GM18909 (cell line): ENCODE results near the gene SMCO2.

Experiments used
- ATAC-seq: cut with Tn5 transposase; IDR thresholded peaks from one replicate; pipeline ENCODE4 v1.9.1; 2021; ENCODE audit warnings: mild to moderate bottlenecking; ENCODE audit not compliant: unreplicated experiment, poor library complexity

SMCO2 gene

GRCh38 chr12:27451036-27451825 lies 4.7 kb downstream of the SMCO2 start:
- no peak for ATAC-seq

- ATAC-seq = no peak
These were observed 6.9 kb downstream of the SMCO2 start for GRCh38 chr12:27453421-27453820.

DNA sequence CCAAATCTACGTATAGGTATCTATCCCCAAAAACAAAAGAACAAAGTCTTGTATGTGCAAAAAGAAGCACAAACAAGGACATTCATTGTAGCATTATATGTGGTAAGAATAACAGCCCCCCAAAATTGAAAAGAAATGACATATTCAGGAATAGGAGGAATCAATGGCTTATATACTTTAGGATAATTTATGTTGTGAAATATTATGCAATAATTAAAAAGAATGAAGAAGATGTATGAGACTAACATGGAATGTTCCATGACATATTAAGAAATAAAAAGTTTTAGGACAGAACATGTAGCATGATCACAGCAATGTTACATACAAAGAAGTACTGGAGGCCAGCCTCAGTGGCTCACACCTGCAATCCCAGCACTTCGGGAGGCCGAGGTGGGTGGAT lies 9.1 kb downstream of the SMCO2 start:
- no peak for ATAC-seq

DNA sequence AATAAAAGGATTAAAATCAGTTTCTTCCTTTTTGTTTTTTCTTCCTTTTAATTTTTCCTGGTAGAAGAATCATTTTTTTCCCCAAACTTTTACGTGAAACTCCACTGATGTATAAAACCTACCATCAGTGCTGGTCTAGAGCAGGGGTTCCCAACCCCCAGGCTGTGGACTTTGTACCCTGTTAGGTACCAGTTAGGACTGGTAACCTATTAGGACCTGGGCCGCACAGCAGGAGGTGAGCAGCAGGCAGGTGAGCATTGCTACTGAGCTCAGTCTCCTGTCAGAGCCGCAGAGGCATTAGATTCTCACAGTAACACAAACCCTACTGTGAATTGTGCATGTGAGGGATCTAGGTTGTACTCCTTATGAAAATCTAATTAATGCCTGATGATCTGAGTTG lies 10.1 kb downstream of the SMCO2 start:
- no peak for ATAC-seq

DNA sequence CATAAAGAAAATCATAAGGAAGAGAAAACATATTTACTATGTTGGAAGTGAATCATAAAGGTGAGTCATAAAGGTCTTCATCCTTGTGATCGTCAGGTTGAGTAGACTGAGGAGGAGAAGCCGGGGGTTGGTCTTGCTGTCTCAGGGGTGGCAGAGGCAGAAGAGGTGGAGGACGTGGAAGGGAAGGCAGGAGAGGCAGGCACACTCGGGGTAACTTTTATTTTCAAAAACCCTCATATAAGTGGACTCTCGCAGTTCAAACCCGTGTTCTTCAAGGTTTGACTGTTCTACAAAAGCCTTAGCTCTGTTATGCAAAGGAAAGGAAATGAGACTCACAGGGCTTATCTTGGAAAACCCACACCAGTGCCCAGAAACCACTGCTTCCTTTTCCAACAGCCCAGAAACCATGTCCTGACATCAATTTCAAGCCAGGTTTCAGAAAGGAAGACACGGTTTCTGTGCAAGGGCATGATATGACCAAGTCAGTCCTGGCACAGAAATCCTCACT lies 14.0 kb downstream of the SMCO2 start:
- ATAC-seq = no peak

DNA sequence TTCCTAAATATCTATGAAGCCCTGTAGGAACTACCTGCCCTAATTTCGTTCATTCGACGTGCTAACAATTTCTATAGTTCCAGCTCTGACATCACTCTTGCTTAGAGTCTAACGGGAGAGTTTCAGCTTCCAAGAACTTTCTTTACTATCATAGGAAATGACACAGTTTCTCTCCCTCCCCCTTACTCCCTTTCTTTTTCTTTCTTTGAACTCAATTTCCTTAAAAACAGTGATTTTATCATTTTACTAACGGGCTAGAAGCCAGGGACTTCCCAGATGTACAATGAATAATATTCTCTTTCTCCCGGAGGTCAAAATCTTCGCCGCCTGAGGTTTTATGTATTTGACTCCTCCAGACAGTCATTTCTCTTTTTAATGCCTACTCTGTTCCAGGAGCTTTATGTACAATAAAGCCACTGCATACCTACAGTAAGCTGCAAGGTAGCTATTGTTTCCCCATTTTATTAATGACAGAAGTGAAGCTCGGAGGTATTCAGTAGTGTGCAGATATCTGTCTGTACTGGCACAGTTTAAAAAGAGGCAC lies 15.7 kb downstream of the SMCO2 start:
- no peak for ATAC-seq

GRCh38 chr12:27462851-27463250 lies 16.3 kb downstream of the SMCO2 start:
- no peak for ATAC-seq

DNA sequence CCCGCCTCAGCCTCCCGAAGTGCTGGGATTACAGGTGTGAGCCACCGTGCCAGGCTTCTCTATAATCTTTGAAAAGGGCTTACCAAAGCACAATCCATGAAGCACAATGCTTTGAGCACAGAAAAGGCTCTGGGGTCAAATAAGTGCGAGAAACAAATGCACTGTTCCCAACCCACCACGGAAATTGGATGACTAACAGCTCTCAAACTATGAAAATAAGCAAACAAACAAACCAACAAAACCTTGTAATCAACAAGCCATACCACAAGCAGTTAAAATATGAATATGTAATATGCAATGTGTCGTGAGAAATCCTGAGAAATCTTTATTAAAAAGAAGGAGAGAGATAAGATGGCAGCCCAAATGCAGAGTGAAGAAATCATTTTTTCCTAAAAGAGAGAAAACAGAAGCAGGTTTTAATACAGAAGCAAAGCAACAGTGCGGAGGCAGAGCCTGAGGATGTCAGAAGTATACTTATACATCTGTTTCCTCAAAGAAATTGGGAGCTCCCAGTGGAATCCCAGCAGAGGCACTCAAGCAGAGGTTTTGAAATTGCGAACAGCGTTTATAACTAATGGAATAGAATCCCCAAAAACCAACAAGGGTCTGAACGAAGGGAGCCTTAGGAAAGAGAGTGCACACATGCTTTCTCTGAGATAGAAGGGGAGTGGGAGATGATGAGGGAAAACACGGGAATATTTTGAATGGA lies 17.1 kb downstream of the SMCO2 start:
- ATAC-seq = no peak

- ATAC-seq = no peak
These were observed 17.7 kb downstream of the SMCO2 start for GRCh38 chr12:27464220-27464554.

DNA sequence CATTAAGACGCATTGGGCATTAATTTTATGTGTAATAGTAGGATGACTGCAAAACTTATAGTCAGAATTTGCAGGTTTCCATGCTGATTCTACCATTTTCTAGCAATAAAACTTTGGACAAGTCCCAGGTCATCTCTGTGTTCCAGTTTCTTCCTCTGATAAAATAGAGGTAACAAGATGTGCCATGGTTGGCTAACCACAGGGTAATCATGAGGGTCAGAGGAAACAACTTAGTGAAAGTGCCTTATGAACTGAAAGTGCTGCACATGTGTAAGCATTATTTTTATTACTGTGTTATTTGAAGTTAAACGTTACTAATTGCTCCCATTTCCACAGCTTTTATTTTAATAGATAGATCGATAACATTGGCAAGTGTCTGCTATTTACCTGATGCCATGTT lies 21.1 kb downstream of the SMCO2 start:
- peak; percentile 48 for ATAC-seq

DNA sequence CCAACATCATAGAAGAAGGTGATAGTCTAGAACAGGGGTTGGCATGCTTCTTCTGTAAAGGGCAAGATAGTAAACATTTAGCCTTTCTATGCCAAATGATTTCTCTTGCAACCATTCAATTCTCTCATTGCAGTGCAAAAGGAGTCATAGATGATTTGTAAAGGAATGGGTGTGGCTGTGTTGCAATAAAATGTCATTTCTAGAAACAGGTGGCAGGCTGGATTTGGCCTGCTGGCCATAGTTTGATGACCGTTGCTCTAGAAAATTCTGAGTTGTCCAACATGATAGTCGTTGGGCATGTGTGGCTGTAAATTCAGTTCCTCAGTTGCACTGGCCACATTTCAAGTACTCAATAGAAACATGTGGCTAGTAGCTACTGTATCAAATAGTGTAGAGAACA lies 21.7 kb downstream of the SMCO2 start:
- no peak for ATAC-seq

- no peak for ATAC-seq
These were observed 22.7 kb downstream of the SMCO2 start for GRCh38 chr12:27469176-27469736.

- ATAC-seq = no peak
These were observed 26.1 kb downstream of the SMCO2 start for GRCh38 chr12:27472604-27473003.

GRCh38 chr12:27474344-27474743 lies 27.8 kb downstream of the SMCO2 start:
- ATAC-seq = no peak

DNA sequence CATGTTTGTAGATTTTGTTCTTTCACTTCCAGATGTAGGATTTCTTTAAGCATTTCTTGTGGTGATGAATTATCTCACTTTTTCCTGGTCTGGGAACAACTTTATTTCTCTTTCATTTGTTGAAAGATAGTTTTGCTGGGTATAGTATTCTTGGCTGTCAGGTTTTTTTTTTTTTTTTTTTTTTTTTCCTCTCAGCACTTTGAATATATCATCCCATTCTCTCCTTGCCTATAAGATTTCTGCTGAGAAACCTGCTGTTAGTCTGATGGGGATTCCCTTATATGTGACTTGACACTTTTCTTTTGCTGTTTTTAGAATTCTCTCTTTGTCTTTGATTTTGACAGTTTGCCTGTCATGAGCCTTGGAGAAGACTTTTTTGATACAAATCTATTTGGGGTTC lies 30.5 kb downstream of the SMCO2 start:
- no peak for ATAC-seq

GRCh38 chr12:27478949-27479348 lies 32.4 kb downstream of the SMCO2 start:
- no peak for ATAC-seq

DNA sequence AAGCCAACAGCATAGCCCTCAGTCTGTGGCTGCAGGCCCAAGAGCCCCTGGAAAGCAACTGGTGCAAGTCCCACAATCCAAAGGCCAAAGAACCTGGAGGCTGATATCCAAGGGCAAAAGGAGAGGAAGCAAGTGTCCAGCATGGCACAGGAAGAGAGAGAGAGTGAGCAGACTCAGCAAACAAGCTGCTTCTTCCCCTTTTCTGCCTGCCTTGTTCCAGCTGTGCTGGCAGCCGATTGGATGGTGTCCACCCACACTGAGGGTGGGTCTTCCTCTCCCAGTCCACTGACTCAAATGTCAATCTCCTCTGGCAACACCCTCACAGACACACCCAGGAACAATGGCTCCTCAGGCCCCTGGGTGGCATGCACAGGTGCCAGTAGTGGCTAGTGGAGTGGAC lies 33.5 kb downstream of the SMCO2 start:
- ATAC-seq = no peak

GRCh38 chr12:27486961-27487360 lies 40.4 kb downstream of the SMCO2 start:
- ATAC-seq = no peak

DNA sequence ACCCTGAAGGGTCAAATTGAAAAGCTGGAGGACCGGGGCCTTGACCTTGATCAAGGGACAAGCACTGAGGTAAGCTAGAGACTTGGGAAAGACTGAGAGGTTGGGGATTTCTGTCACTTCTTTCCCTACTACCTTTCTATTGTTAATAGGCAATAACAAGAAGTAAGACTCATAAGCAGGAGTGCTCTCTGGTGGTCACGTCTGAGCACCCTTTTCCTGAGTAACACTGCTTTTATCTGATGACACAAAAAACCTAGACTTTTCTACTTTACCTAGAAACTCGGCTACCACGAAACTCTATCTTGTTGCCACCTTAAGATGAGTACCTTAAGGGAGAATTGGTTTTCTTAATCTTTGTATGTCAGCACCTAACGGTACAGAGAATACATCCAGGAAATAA lies 41.9 kb downstream of the SMCO2 start:
- ATAC-seq = no peak

- no peak for ATAC-seq
These were observed 44.7 kb downstream of the SMCO2 start for GRCh38 chr12:27491226-27491625.

- no peak for ATAC-seq
These were observed 46.9 kb downstream of the SMCO2 start for GRCh38 chr12:27493260-27493940.
